CD1c-positive myeloid dendritic cell (primary cell): Measurements from ENCODE around the gene ADGRV1.
"Not testable (repeated sequence)": the region's sequence is repeated elsewhere in the genome, so short reads cannot be mapped to it uniquely, and the experiment has no call there.

Experiments
- DNase-seq: peaks from one replicate; pipeline ENCODE4 v3.0.0-alpha.2; 2016; ENCODE audit errors: extremely low spot score

ADGRV1 gene

GRCh38 chr5:90593083-90593482 is 34.5 kb downstream of the ADGRV1 start:
- DNase-seq = not testable (repeated sequence)

GRCh38 chr5:90595766-90596165 is 37.2 kb downstream of the ADGRV1 start:
- DNase-seq = not testable (repeated sequence)

- no peak for DNase-seq
These were observed 39.7 kb downstream of the ADGRV1 start for GRCh38 chr5:90598293-90598692.

- not testable (repeated sequence) for DNase-seq
These were observed 41.7 kb downstream of the ADGRV1 start for GRCh38 chr5:90600307-90600706.

- no peak for DNase-seq
These were observed 42.9 kb downstream of the ADGRV1 start for GRCh38 chr5:90601468-90601867.

GRCh38 chr5:90602681-90603080 is 44.1 kb downstream of the ADGRV1 start:
- no peak for DNase-seq

- no peak for DNase-seq
These were observed 47.9 kb downstream of the ADGRV1 start for GRCh38 chr5:90606539-90606938.

- DNase-seq = no peak
These were observed 54.3 kb downstream of the ADGRV1 start for GRCh38 chr5:90612919-90613318.

- no peak for DNase-seq
These were observed 54.9 kb downstream of the ADGRV1 start for GRCh38 chr5:90613459-90613858.

GRCh38 chr5:90613918-90614504 is 55.4 kb downstream of the ADGRV1 start:
- DNase-seq = no peak

GRCh38 chr5:90615355-90615754 is 56.8 kb downstream of the ADGRV1 start:
- DNase-seq = no peak

- no peak for DNase-seq
These were observed 59.5 kb downstream of the ADGRV1 start for GRCh38 chr5:90618071-90618470.

- DNase-seq = not testable (repeated sequence)
These were observed 61.2 kb downstream of the ADGRV1 start for GRCh38 chr5:90619762-90620161.

- DNase-seq = no peak
These were observed 63.3 kb downstream of the ADGRV1 start for GRCh38 chr5:90621848-90622247.

- no peak for DNase-seq
These were observed 67.9 kb downstream of the ADGRV1 start for GRCh38 chr5:90626493-90626892.

- DNase-seq = no peak
These were observed 69.9 kb downstream of the ADGRV1 start for GRCh38 chr5:90628492-90628891.

GRCh38 chr5:90632791-90633190 is 74.2 kb downstream of the ADGRV1 start:
- DNase-seq = no peak

- no peak for DNase-seq
These were observed 78.4 kb downstream of the ADGRV1 start for GRCh38 chr5:90636948-90637347.

GRCh38 chr5:90637731-90638130 is 79.1 kb downstream of the ADGRV1 start:
- no peak for DNase-seq

- no peak for DNase-seq
These were observed 80.3 kb downstream of the ADGRV1 start for GRCh38 chr5:90638878-90639277.

GRCh38 chr5:90640484-90641059 is 82.0 kb downstream of the ADGRV1 start:
- DNase-seq = no peak

- DNase-seq = peak; percentile 16
These were observed 82.9 kb downstream of the ADGRV1 start for GRCh38 chr5:90641528-90641927.

GRCh38 chr5:90642706-90643229 is 84.2 kb downstream of the ADGRV1 start:
- no peak for DNase-seq

GRCh38 chr5:90644132-90644531 is 85.5 kb downstream of the ADGRV1 start:
- DNase-seq = no peak
